ENCODE results near the gene SSUH2. TPM values are rescaled to one million over a fixed set of nuclear protein-coding genes. Genes with fewer than 3 reads are reported as not detected.
"Not testable (repeated sequence)": the region's sequence is repeated elsewhere in the genome, so short reads cannot be mapped to it uniquely, and the experiment has no call there.

The SSUH2 gene
- total RNA-seq, 4 donors from 2014 or later, result 0.50 to 1.9 TPM; not detected in 2

- no peak for DNase-seq (ENCODE audit: low spot score)
- TF ChIP-seq, protein P1, sequence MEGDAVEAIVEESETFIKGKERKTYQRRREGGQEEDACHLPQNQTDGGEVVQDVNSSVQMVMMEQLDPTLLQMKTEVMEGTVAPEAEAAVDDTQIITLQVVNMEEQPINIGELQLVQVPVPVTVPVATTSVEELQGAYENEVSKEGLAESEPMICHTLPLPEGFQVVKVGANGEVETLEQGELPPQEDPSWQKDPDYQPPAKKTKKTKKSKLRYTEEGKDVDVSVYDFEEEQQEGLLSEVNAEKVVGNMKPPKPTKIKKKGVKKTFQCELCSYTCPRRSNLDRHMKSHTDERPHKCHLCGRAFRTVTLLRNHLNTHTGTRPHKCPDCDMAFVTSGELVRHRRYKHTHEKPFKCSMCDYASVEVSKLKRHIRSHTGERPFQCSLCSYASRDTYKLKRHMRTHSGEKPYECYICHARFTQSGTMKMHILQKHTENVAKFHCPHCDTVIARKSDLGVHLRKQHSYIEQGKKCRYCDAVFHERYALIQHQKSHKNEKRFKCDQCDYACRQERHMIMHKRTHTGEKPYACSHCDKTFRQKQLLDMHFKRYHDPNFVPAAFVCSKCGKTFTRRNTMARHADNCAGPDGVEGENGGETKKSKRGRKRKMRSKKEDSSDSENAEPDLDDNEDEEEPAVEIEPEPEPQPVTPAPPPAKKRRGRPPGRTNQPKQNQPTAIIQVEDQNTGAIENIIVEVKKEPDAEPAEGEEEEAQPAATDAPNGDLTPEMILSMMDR (IDR thresholded peaks at IDR 0.05), result no peak
- ATAC-seq (ENCODE audit: low FRiP score), result no peak
Measured at GRCh38 chr3:8655387-8655835, 10.8 kb upstream of the SSUH2 start.

GRCh38 chr3:8654572-8655329 is 10.2 kb upstream of the SSUH2 start:
- DNase-seq (ENCODE audit: low spot score); ATAC-seq (ENCODE audit: low FRiP score): not testable (repeated sequence)

- TF ChIP-seq, protein P1 (IDR thresholded peaks at IDR 0.05), result no peak
- DNase-seq (ENCODE audit: low spot score) (no peak), ATAC-seq (ENCODE audit: low FRiP score) (no peak)
Measured at GRCh38 chr3:8653800-8654408, 9.3 kb upstream of the SSUH2 start.

DNA sequence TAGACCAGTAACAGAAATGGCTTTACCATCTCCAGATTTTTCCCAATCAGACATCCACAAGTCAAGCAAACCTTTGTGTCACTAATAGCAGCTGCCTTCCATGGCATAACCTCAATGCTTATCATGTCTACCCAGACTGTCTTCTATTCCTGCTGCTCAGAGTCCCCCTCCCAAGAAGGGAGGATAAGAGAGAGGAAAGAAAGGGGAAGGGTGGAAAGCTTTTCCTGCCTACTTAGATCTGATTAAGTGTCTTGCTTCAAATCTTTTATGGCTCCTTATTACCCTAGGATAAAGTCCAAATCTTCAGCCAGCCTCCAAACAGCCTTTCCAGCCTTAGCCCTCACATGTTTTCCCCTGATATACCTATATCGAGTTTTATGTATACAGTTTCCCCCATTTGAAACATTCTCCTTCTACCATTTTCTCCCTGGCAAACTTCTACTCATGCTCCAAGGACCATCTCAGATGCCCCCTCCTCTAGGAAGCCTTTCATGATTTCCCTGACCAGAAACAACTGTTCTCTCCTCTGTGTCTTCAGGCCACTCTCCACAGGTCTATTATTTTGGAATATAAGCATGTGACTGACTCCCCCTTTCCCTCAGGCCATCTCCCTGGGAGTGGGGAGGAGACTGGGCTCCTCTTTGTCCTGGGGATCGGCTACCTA is 7.9 kb upstream of the SSUH2 start:
- TF ChIP-seq, protein P1 (IDR thresholded peaks at IDR 0.05), result no peak
- ATAC-seq (ENCODE audit: low FRiP score) (no peak), DNase-seq (ENCODE audit: low spot score) (no peak)

DNA sequence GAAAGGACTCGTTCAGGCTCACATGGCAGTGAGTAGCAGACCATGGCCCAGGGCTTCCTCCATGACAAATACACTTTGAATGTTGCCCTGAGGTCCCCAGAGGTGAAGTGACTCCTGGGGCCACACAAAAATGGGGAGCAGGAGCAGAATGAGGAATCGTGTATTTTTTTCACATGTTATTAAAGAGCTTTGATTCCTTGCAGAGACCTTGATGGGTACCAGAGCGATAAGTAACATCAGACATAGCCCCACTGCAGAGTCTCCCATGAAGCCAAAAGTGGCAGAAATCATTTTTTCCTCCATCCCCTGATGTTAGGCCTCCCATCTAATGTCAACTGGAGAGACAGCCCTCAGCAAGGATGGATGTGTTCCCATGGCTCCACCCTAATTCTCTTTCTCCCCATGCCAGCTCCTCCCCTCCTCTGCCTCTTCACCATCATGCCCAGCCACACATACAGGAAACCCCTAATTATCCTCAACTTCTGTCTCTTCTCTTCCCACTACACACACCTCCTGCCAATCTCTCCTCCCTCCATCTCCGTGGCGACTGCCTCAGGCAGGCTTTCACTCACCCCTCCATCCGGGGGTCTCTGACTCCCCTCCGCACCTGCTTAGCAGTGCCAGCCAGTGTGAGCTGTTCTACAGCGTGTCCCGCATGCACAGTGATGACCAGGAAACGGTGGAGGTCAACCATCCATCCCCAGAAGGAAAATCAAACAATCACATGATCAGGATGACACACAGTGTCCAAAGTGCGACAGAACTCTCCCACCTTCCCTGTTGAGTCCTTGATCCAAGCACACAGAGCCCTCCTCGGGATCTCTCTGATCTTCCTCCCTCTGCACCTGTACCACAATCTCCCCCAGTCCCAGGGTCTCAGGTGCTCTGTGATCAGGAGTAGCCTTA is 7.1 kb upstream of the SSUH2 start:
- TF ChIP-seq, protein P1 (IDR thresholded peaks at IDR 0.05), result no peak
- DNase-seq (ENCODE audit: low spot score) (no peak), ATAC-seq (ENCODE audit: low FRiP score) (no peak)

- ATAC-seq (ENCODE audit: low FRiP score) (no peak), DNase-seq (ENCODE audit: low spot score) (no peak)
- TF ChIP-seq, protein P1 (IDR thresholded peaks at IDR 0.05), result no peak
Measured at GRCh38 chr3:8650583-8651416, 6.2 kb upstream of the SSUH2 start.
